ENCODE results near the gene AGO3. TPM values are rescaled to one million over a fixed set of nuclear protein-coding genes. Genes with fewer than 3 reads are reported as not detected.
"Not testable (repeated sequence)": the region's sequence is repeated elsewhere in the genome, so short reads cannot be mapped to it uniquely, and the experiment has no call there.

Gene AGO3
- 11.7 and 13.1 TPM in 2 replicates for total RNA-seq (2014; rRNA removed; shearing (Covaris generic))
- 11.7 and 16.0 TPM in 2 replicates for polyA plus RNA-seq (2015; cell fraction: cytosol; rRNA removed)
- polyA plus RNA-seq (2015; cell fraction: nucleus; rRNA removed): 11.6 and 12.0 TPM in 2 replicates

GRCh38 chr1:35930593-35931445, at the start of gene AGO3:
Gene AGO3 (plus strand): TSS chr1:35931105. CDS start chr1:35931427, 322 bp downstream.
- DNase-seq (ENCODE audit: low read depth, low spot score): peak; percentile 75
- in situ Hi-C loops (cut with HindIII; ENCODE audit: low pct_unique_long_range_greater_than_20kb, low sequenced_read_pairs): no loop called here

- no peak for DNase-seq (ENCODE audit: low read depth, low spot score)
- in situ Hi-C loops (cut with HindIII; ENCODE audit: low pct_unique_long_range_greater_than_20kb, low sequenced_read_pairs): no loop called here
Measured at GRCh38 chr1:35881850-35882273, 49.0 kb upstream of the AGO3 start.

GRCh38 chr1:35882586-35882944, 48.3 kb upstream of the AGO3 start:
- in situ Hi-C loops (cut with HindIII; ENCODE audit: low pct_unique_long_range_greater_than_20kb, low sequenced_read_pairs): no loop called here
- DNase-seq (ENCODE audit: low read depth, low spot score): no peak

GRCh38 chr1:35882945-35883634, 47.8 kb upstream of the AGO3 start, which contains the start of gene AGO1:
Gene AGO1 (plus strand): TSS chr1:35883209. CDS start chr1:35883422, 213 bp downstream.
- peak; percentile 92 for DNase-seq (ENCODE audit: low read depth, low spot score)
- in situ Hi-C loops (cut with HindIII; ENCODE audit: low pct_unique_long_range_greater_than_20kb, low sequenced_read_pairs): no loop called here

GRCh38 chr1:35883635-35884101, 47.2 kb upstream of the AGO3 start:
- in situ Hi-C loops (cut with HindIII; ENCODE audit: low pct_unique_long_range_greater_than_20kb, low sequenced_read_pairs): no loop called here
- peak; percentile 54 for DNase-seq (ENCODE audit: low read depth, low spot score)

- DNase-seq (ENCODE audit: low read depth, low spot score): no peak
- in situ Hi-C loops (cut with HindIII; ENCODE audit: low pct_unique_long_range_greater_than_20kb, low sequenced_read_pairs): no loop called here
Measured at GRCh38 chr1:35884934-35885333, 46.0 kb upstream of the AGO3 start.

- in situ Hi-C loops (cut with HindIII; ENCODE audit: low pct_unique_long_range_greater_than_20kb, low sequenced_read_pairs): no loop called here
- DNase-seq (ENCODE audit: low read depth, low spot score): no peak
Measured at GRCh38 chr1:35885961-35886558, 44.8 kb upstream of the AGO3 start.

- in situ Hi-C loops (cut with HindIII; ENCODE audit: low pct_unique_long_range_greater_than_20kb, low sequenced_read_pairs): no loop called here
- no peak for DNase-seq (ENCODE audit: low read depth, low spot score)
Measured at GRCh38 chr1:35886577-35887431, 44.1 kb upstream of the AGO3 start.

- no peak for DNase-seq (ENCODE audit: low read depth, low spot score)
- in situ Hi-C loops (cut with HindIII; ENCODE audit: low pct_unique_long_range_greater_than_20kb, low sequenced_read_pairs): no loop called here
Measured at GRCh38 chr1:35887508-35887907, 43.4 kb upstream of the AGO3 start.

- DNase-seq (ENCODE audit: low read depth, low spot score): no peak
- in situ Hi-C loops (cut with HindIII; ENCODE audit: low pct_unique_long_range_greater_than_20kb, low sequenced_read_pairs): no loop called here
Measured at GRCh38 chr1:35888255-35888654, 42.6 kb upstream of the AGO3 start.

- in situ Hi-C loops (cut with HindIII; ENCODE audit: low pct_unique_long_range_greater_than_20kb, low sequenced_read_pairs); DNase-seq (ENCODE audit: low read depth, low spot score): not testable (repeated sequence)
Measured at GRCh38 chr1:35888981-35889380, 41.9 kb upstream of the AGO3 start.

- DNase-seq (ENCODE audit: low read depth, low spot score): no peak
- in situ Hi-C loops (cut with HindIII; ENCODE audit: low pct_unique_long_range_greater_than_20kb, low sequenced_read_pairs): no loop called here
Measured at GRCh38 chr1:35893051-35893879, 37.6 kb upstream of the AGO3 start.

- in situ Hi-C loops (cut with HindIII; ENCODE audit: low pct_unique_long_range_greater_than_20kb, low sequenced_read_pairs): no loop called here
- no peak for DNase-seq (ENCODE audit: low read depth, low spot score)
Measured at GRCh38 chr1:35894183-35894582, 36.7 kb upstream of the AGO3 start.

GRCh38 chr1:35894656-35895055, 36.2 kb upstream of the AGO3 start:
- in situ Hi-C loops (cut with HindIII; ENCODE audit: low pct_unique_long_range_greater_than_20kb, low sequenced_read_pairs): no loop called here
- no peak for DNase-seq (ENCODE audit: low read depth, low spot score)

GRCh38 chr1:35899941-35900340, 31.0 kb upstream of the AGO3 start:
- peak; percentile 15 for DNase-seq (ENCODE audit: low read depth, low spot score)
- in situ Hi-C loops (cut with HindIII; ENCODE audit: low pct_unique_long_range_greater_than_20kb, low sequenced_read_pairs): no loop called here

GRCh38 chr1:35901235-35901634, 29.7 kb upstream of the AGO3 start:
- DNase-seq (ENCODE audit: low read depth, low spot score): no peak
- in situ Hi-C loops (cut with HindIII; ENCODE audit: low pct_unique_long_range_greater_than_20kb, low sequenced_read_pairs): no loop called here

Measured in SK-MEL-5 (cell line).